ENCODE data around the gene ALOXE3.
"Not testable (repeated sequence)": the region's sequence is repeated elsewhere in the genome, so short reads cannot be mapped to it uniquely, and the experiment has no call there.

Gene ALOXE3

DNA sequence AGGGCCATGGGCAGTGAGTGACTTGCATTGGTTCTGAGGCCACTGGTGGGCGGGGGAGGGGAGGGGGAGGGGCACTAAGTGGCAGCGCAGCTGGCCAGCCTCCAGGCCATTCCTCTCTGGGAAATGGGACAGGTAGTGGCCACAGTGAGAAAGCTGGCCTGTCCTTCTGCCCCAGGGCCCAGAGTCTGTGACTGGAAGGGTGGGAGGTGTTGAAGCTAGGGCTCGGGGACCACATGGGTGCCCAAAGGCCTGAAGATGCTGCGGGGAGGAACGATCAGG lies 30.4 kb downstream of the ALOXE3 start:
- DNase-seq = no peak

DNA sequence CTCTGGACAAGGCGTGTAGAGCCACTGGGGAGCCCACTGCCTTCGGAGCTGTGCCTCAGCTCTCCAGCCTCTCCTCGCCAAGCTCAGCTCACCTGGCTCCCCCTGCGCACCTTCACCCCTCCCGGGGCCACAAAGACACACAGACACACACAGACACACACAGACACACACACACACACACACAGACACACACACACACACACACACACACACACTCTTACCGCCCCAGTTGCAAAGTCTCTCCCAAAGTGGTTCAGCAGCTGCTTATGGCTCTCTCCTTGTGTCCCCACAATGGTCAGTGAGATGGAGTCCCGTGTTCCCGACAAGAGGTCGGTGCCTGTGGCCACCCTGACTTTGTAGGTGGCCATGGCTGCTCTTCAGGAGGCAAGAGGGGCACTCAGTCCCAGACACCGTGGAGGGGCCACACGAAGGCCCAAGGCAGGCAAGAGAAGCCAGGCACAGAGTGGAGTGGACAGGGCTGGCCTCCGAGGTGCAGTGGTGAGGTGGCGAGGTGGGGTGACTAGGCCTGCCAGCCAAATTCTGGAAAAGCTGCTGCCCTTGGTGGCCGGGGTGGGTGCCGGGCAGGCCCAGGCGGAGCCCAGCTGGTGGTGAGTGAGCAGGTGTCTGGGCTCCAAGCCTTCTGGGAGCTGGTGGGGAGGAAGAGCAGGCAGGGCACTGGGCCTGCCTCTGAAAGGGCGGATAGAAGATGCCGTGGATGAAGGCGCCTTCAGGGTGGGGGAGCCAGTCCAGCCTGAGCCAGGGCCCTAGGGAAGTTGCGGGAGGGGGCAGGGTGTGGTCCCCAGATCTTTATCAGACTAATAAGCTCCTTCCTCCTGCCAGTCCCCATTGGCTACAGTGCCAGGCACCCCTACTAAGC lies 31.0 kb downstream of the ALOXE3 start, which contains the start of gene ALOX12B:
TSS of gene ALOX12B (minus strand) at position 642 of the 877 bp plus-strand sequence. CDS start at position 368, 274 bp downstream.
- DNase-seq = no peak

DNA sequence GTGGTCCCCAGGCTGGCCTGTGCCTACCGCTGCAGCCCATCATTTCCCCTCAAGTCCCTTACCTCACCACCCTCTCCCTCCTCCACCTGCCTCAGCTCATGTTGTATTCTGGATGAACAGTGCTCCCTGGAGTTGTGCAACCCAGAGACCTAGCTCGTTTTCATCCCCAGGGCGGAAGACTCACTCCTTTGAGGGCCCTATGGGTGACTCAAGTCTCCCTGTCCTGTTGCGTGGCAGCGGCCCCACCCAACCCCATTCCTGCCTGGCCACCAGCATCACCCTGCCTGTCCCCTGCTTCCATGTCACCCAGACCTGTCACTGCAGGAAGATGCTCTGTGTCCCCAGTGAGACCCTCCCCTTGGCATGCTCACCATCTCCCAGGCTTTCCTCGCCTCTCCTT lies 34.1 kb downstream of the ALOXE3 start:
- no peak for DNase-seq

DNA sequence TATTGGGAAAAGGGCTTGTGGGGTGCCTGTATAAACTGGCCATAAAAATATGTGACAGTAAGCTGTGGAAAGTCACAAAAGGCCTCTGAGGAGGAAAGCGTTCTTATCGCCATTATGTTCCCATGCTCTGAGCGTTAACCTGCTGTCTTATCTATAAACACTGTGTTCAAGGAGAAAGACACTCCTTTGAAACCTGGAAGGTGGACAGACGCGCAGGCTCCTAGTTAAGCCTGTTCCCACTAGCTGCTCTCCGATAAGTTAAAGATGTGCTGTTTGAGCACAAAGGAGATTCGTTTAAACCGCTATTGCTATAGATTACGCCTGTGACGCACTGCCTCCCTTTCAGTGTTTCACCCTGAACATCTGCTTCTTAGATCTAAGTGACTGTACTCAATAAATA lies 36.0 kb downstream of the ALOXE3 start:
- no peak for DNase-seq

DNA sequence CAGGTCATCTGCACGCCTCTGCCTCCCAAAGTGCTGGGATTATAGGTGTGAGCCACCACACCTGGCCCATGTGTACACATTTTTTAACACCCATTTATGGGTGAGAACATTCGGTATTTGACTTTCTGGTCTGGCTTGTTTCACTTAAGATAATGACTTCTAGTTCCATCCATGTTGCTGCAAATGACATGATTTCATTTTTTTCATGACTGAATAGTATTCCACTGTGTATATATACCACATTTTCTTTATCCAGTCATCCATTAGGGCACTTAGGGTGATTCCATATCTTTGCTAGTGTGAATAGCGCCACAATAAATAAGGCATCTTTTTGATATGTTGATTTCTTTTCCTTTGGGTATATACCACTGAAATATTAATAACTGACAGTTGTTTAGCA lies 36.4 kb downstream of the ALOXE3 start:
- no peak for DNase-seq

DNA sequence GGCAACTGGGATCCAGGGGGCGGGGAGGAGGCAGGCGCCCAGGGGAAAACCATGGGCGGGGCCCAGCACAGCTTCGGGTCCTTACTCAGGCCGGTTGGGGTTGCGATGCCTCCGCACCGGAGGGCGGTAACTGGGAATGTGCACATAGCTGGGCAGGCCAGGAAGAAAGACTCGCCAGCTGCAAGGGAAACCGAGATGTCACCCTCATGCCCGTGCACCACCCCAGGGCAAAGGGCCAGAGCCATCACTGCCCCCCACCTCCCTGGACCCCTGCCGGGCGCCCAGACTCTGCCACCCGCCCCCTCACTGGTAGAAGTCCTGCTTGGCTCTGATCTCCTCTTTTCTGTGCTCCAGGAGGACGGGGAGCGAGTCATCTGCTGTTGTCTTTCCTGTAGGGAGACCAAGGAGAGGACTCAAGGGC lies 37.5 kb downstream of the ALOXE3 start:
- DNase-seq = no peak

DNA sequence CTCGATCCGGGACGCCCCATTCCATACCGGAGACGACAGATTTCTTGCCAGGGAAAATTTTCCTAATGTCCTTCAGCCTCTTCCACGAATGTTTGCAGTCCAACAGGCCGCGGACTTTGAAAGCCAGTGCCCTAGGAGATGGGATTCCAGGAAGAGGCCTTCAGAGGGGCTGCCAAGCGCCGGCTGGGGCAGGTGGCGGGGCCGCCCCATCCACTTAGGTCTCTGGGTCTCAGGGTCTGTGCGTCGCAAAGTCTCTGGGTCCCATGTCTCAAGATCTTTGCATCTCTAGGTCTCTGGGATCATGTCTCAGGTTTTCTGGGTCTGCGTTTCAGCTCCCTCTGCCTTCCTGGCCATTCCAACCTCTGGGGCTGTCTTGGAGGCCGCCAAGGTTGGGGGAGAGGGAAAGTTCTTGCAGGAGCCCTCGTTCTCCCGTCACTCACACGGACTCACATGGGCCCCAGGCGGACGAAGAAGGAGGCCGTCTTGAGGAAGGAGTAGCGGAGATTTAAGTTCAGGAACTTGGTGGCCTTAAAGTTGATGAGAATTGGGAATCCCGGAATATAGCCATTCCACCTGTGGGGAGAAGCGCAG lies 38.0 kb downstream of the ALOXE3 start:
- DNase-seq = no peak

DNA sequence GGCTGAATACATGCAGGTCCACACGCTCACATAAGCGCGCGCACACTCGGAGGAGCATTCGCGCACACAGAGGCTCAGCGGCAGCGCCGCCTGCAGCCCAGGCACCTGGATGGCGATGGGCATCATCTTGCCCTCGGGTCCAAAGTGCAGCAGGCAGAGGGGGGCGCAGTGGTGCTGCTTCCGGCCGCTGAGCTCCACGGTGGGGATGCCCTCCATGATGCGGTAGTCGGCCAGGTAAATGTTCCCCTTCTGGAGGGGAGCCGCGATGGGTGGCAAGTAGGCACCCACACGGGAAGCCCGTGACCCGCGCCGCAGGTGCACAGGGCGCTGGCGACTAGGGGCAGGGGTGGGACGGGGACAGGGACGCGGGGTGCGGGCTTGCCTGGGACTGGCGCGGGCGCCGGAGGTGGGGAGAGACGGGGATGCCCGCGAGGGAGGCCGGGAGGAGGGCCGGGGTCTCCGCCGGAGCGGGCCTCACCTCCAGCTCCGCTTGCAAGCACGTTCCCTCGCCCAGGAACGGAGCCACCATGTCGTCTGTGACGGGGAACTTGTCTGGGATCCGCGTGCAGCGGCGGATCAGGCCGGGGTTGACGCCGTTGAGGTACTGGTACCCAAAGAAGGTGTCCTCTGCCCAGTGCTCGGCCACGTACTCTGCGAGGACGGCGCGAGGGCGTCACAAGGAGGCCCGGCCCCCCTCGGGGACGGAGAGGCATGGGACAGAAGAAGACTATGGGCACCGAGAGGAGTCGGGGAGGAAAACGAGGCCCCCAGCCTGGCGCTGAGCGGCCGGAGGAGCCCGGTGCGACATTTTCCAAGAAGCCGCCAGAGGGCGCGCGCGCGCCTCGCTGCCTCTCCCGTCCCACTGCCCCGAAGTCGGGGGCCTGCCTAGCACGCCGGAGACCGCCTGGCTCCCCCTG lies 38.8 kb downstream of the ALOXE3 start:
- DNase-seq = peak; percentile 76

DNA sequence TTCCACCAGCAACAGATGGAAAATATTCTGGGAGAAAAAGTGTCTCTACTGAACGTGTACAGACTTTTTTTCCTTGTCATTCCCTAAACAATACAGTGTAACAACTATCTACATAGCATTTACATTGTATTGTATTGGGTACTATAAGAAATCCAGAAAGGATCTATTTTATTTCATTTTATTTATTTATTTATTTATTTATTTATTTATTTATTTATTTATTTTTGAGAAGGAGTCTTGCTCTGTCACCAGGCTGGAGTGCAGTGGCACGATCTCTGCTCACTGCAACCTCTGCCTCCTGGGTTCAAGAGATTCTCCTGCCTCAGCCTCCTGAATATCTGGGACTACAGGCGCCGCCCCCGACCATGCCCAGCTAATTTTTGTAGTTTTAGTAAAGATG lies 40.4 kb downstream of the ALOXE3 start:
- not testable (repeated sequence) for DNase-seq

DNA sequence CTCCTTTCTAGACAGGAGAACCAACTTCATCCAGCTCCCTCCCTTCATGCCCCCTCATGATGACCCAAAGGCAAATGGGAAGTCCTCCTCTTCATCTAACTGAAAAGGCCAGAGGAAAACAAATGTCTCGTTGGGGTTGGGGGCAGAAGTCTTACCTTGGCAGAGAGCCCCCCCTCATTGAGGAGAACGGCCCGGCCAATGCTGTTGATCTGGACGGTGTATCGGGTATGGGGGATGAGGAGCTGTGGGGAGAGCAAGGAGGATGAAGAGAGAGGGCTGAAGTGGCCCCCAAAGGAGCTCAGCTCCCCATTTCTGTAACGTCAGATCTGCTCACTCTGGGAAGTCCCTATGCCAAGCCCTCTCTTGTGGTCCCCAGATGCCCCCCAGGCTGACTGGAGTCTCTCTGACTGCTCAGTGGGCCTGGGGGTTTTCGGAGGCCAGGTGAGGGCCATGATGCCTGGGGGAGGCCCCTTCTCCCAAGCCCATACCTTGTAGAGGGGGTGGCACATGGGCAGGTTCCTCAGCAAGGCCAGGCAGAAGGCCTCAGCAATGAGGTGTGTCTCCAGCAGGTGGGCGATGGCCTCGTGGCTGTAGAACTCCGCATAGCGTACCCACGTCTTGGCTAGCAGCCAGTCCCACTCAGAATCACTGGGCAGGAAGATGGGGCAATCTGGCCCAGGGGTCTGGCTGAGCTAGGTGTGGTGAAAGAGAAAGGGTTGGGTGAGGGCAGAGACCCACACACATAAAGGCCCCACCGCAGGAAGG lies 41.6 kb downstream of the ALOXE3 start:
- no peak for DNase-seq

DNA sequence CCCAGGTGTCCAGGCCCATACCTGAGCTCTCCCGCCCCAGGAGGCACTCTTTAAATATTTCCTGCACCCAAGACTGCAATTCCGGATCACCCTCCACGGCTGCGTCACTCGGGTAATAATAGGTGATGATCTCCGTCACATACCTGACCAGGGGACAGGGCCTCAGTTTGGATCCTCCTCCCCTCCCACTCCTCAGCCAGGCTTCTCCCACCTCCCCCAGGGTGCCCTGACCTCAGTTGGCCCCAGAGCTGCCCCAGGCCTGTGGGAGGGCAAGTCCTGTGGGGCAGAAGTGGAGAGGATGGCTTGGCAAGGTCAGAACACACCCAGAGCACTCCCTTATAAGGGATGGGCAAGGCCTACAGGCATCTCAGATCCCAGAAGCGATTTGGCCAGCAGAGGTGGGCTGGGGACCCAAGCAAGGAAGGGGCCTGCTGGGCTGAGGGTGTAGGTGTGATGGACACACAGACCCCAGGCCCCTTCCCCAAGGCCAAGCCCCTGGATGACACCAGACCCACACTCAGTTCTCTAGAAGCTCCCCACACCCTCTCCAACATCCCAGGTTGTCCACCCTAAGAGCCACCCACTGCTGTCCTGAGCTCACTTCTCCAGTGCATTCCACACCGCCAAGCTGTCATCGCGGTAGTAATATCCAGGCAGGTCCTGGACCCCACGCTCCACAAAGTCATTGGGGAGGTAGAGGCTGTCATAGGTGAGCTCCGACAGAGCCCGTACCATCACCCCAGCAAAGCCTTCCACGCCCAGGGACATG lies 42.6 kb downstream of the ALOXE3 start:
- DNase-seq = no peak

DNA sequence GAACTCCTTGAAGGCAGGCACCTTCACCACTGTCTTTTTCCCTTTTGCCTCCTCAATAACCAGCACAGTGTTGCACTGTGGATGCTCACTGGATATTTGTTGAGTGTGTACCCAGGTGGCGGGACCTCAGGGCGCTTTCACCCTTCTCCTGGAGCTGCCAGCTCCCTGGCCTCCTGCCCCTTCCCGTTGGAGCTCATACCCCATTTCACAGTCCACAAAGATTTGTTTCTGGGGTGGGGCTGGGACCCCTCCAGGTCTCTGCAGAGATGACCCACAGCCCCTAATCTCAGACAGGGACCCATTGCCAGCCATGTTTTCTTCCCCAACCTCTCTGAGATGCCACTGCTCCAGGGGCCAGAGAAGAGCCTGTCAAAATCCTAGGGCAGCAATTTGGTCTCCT lies 43.2 kb downstream of the ALOXE3 start:
- DNase-seq = no peak

DNA sequence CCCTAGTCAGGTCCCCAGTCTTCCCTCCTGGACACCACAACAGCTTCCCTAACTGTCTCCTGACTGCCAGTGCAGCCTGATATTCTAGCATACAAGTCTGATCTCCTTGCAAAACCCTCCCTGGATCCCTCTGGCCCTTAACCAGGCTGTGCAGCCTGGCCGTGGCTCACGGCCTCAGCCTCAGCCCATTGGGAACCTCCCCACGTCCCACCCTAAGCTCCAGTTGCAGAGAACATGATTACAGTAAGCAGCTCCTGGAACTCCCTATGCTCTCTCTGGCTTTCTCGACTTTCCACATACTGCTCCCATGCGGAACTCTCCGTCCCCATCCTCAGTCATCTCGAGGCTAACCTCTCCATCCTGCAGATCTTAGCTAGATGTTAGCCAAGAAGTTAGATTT lies 43.8 kb downstream of the ALOXE3 start:
- no peak for DNase-seq

DNA sequence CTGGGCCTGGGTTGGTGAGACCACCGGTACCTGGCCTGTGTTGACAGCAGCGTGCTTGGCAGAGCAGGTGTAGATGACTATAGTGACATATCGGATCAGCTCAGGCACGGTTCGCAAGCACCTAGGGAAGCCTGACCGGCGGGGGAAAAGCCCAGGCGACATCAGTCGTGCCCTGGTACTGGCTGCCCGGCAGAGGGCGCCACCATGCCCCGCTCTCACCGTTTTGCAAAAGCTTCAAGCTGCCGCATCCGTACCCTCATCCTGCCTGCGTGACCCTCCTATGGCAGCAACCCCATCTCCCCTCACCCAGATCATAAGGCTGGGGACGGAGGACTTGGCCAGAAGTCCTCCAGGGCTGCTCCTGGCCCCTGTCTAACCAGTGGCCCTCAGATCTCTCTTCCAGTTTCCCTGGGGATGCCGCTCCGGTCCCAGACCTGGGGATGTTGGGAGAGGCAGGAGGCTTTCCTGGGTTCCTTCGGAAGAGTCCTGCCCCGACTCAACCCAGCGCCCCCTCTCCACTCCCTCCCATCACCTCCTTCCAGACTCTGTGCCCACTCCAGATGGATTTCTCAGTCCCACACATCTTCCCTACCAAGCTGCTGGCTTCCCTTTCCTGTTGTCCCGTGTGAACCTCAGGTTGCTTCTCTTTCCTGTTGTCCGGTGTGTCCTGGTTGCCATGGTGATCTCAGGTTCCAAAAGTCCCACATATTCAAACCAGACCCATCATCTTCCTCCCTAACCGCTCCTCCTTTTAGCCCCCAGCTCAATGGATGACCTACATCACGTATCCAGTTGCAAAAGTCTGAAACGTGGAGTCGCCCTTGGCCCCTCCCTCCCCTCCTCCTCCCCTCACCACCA lies 44.5 kb downstream of the ALOXE3 start:
- no peak for DNase-seq

DNA sequence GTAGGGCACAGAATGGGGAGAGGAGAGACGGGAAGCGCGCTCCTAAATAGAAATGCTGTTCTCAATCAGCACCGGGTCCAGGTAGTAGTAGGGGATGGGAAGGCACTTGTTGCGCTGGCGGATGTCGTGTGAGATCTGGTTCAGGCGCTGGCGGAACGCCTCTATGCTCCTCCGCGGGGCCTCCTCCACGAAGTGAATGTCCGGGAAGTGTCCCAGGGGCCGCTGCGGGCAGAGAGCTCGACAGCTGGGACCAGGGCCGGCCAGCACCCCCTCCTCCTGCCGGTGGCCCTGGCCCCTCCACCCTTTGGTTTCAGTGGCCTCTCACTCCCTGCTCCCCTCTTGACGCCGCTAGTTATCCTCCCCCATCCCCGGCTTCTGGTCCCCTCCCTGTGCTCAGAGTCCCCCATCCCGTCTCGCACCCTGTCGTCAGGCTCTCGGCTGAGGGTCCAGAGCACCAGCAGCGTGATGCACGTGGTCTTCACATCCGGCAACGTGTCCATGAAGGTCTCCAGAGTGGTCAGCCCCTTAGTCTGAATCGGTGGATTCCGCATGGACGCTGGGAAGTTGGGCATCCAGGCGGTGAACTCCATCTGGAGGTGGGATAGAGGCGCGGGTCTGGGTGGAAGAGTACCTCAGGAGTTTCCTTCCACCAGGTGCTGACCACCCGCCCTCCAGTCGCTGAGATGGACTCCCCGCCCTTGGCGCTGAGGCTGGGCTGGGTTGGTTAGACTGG lies 45.4 kb downstream of the ALOXE3 start:
- no peak for DNase-seq

DNA sequence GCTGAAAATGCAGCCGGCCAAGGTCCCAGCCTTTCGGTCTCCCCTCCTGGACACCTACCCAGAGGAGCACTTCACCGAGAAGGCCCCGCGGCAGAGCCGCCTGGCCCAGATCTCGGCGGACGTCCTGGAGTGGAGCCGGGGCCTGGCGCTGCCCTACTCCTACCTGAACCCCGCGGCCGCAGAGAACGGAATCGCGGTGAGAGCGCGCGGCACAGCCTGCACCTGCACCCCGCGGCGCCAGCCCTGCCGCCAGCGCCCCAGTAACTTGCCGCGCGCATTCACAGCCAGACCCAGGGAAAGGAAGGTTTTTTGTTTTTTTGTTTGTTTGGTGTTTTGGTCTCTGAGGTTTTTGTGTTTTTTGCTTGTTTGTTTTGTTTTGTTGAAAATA lies 46.0 kb downstream of the ALOXE3 start:
- DNase-seq = no peak

DNA sequence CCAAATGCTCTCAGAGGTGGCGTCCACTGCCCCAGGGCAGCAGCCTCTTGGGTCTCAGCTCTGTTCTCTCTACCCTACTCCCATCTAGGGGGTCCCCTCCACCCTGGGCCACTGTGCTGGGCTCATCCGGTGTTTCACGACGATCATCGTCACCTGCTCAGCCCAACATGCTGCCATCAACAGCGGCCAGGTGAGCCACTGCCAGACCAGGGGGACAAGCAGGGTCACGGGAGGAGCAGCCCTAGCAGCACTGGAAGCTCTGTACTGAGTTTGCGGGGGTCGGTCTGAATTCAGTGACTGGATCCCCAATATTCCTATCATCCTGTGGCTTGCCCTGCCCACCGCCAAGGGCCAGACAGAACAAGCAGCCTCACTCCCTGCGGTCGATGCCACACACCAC lies 46.8 kb downstream of the ALOXE3 start:
- DNase-seq = no peak

DNA sequence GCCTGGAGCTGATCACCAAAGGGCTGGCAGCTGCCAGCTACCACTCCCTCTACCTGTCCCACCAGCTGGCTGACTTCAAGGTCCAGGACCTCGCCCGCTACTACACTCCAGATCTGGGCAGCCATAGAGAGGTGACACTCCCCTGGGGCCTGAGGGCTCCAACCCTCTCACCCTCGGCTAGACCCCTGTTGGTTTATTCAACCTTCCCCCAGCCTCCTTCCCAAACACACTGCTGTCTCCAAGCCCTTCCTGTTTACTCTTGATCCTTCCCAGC lies 48.8 kb downstream of the ALOXE3 start:
- no peak for DNase-seq

DNA sequence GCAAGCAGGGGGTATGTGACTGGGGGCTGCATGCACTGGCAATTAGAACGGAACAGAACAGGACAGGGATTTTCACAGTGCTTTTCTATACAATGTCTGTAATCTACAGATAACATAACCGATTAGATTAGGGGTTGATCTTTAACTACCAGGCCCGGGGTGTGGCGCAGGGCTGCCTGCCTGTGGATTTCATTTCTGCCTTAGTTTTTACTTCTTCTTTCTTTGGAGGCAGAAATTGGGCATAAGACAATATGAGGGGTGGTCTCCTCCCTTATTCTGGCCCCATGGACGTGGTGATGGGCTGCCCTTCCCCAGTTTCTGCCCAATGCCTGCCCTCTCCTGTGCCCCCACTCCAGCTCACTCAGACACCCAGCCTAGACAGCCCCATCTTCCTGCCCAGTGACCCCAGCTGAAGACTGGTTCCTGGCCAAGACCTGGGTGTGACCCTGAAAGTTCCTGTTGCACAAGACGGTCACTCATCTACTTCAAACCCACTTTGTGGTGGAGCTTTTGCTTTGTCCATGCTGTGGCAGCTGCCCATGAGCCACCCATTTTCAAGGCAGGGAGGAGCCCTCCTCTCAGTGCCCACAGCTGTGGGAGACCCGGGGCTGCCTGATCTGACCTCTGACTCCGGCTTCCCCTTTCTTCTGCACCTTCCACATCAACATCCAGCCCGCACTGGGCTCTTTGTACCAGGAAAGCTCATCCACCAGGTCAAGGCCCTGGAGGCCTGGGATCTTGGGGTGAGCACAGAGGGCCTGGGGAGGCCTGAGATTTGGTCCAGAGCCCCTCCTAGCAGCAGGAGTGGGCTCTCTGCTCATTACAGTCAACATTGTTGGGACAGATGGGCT lies 49.4 kb downstream of the ALOXE3 start:
- DNase-seq = no peak

DNA sequence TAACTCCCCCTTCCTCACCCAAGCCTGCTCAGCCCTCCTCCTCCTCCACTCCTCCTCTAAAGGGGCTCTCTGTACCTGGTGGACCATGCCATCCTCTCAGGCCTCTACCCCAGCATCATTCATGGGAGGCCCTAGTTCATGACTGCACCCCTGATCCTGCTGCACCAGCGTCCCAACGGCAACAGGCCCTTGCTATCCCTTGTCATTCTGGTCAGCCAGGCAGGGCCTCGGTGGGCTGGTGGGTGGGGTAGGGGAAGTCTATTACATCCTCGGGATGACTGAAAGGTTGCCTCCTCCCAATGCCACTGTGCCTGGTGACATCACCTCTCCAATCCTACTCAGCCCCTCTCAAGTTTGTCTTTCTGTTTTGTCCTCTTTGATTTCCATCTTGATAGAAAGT lies 50.5 kb downstream of the ALOXE3 start:
- no peak for DNase-seq

Measured in left hindlimb (tissue), 1 donor.